Right atrium auricular region (tissue), 2 donors: ENCODE data around the gene JMJD1C. TPM values are rescaled to one million over a fixed set of nuclear protein-coding genes. Genes with fewer than 3 reads are reported as not detected.

Experiments
- DNase-seq: peaks from one replicate; pipeline ENCODE4 v3.0.0-alpha.2; 2019; ENCODE audit warnings: low spot score
- H3K27ac ChIP-seq, 2 donors: fragments of 200-600 bp; sonication (generic); 1 replicate in 1 of 2; 2 replicates in 1 of 2; pipeline ENCODE4 v1.5.1; 2016 to 2019
- H3K27me3 ChIP-seq, 2 donors: fragments of 200-600 bp; sonication (generic); one replicate each; pipeline versions ENCODE4 v1.5.1 to v1.6.0; 2017 to 2019
- H3K36me3 ChIP-seq: fragments of 200-600 bp; sonication (generic); one replicate; pipeline ENCODE4 v1.5.1; 2016
- H3K4me1 ChIP-seq, 2 donors: fragments of 200-600 bp; sonication (generic); one replicate each; pipeline versions ENCODE4 v1.5.1 to v1.6.0; 2017 to 2019
- H3K4me3 ChIP-seq, 2 donors: fragments of 200-600 bp; sonication (generic); 1 replicate in 1 of 2; 2 replicates in 1 of 2; pipeline ENCODE4 v1.5.1; 2017 to 2019; ENCODE audit warnings: mild to moderate bottlenecking in 1 of 2, moderate library complexity in 1 of 2
- H3K9me3 ChIP-seq, 2 donors: fragments of 200-600 bp; sonication (generic); one replicate each; pipeline ENCODE4 v1.5.1; 2019
- CTCF ChIP-seq, 2 donors: fragments of 200-600 bp; sonication (generic); IDR thresholded peaks; one replicate each; pipeline ENCODE4 v1.5.1; 2019; ENCODE audit warnings: antibody characterized with exemption in 2 of 2
- total RNA-seq, 2 donors: library from RNA; depleted of rRNA; stranded (reverse); fragments of >200 nt; gene quantifications; one replicate each; pipeline ENCODE4 v1.1.0, GENCODE V29; 2016

JMJD1C gene
- total RNA-seq, 2 donors from 2014 or later: 45.5 to 57.6 TPM

DNA sequence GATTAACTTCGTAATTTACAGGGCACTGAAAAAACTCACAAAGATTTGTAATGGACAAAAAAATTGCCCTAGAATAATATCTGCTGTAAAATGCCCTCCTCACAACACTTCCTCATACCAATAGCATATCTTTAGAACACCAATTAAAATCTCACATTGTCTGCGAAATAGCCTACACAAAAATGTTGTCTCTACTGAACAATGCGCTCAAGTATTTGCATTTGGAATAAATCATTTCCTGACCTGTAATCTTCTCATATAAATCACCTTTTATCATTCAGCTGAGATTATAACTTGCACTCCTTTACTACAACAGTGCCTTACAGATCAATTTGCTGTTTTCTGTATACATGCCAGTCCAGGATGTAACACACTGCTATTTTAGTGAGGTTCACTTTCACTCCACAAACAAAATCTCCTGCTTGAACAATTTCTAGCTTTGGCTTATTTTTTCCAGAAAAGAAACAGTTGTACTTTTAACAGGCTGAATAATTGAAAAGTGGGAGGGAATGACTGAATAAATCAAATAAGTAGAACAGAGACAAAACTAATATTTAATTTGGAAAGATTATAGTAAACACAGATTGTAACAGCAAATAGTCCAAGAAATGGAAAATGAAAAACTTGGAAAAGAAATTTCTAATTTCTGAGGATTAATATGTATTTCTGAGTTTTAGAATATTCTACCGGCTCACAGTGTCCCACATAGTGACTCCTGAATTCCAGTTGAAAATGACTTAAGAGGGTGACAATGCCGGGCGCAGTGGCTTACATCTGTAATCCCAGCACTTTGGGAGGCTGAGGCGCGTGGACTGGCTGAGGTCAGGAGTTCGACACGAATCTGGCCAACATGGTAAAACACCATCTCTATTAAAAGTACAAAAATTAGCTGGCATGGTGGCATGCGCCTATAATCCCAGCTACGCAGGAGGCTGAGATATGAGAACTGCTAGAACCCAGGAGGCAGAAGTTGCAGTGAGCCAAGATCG lies 30.6 kb downstream of the JMJD1C start:
- Histone ChIP-seq H3K4me1 (peaks cover 0 to 75% of the 10 kb centered on the region in 2 donors), H3K36me3 (no peaks in the 10 kb centered on the region), H3K27ac (peak overlapping the region; percentile 41 to 50), H3K27me3 (no peaks in the 10 kb centered on the region), H3K9me3 (no peaks in the 10 kb centered on the region), H3K4me3 (no peak overlapping the region)
- DNase-seq: no peak
- no peak for TF ChIP-seq CTCF (IDR thresholded peaks at IDR 0.05)

DNA sequence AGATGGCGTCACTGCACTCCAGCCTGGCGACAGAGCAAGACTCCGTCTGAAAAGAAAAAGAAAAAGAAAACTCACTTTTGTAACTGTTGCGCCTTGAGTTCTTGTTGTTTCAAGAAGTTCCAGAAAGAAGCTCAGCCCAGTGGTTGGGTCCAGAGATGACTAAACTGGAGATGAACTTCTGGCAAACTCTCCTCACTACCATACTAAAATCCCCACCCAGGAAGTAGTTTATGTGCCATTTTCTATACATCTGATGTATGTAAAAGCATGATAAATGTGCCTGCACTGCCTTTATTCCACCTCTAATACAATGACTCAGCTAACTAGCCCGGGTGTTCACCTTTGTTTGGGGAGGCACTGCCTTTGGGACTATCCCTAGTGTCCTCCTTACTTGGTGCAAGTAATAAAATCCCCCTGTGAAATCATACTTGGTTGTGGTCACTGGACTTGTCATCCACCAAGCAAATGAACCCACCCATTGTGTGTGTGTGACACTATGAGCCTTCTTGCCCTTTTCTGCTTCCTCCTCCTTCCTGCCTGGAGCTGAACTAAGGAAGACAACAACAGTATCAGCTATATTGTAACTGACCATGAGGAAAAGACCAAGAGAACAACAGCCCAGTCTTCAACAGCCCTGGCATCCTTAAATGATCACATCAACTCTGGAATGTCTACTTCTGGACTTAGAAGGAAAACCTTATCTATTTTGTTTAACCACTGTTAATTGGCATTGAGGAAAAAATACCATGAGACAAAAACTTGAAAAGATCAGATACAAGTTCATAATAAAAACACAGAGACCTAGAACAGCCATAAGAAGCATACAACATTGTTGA lies 33.6 kb downstream of the JMJD1C start:
- Histone ChIP-seq H3K9me3 (no peaks in the 10 kb centered on the region), H3K4me3 (no peak overlapping the region), H3K27me3 (no peaks in the 10 kb centered on the region), H3K36me3 (no peaks in the 10 kb centered on the region), H3K27ac (peak overlapping the region in 1 of 2 donors; percentile 25), H3K4me1 (peaks cover 0 to 75% of the 10 kb centered on the region in 2 donors)
- TF ChIP-seq CTCF (IDR thresholded peaks at IDR 0.05): no peak
- DNase-seq: no peak

DNA sequence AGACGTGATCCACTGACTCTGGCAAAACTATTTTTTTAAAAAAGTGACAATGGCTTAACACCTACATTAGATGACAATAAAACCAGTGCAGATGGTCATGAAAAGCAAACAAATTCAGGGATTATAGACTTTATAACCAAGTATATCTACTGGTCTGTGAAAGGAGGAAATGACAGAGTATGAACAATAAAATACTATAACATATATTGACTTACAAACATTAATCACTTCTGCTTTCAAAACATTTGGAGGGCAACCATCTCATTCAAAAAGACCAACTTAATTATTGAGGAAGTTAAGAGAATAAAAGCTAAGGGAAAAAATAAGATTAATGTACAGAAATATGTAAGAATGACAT lies 34.8 kb downstream of the JMJD1C start:
- DNase-seq: no peak
- Histone ChIP-seq H3K4me3 (no peak overlapping the region), H3K9me3 (no peaks in the 10 kb centered on the region), H3K27me3 (no peaks in the 10 kb centered on the region), H3K4me1 (peaks cover 0 to 64% of the 10 kb centered on the region in 2 donors), H3K36me3 (no peaks in the 10 kb centered on the region), H3K27ac (peak overlapping the region; percentile 17 to 74)
- no peak for TF ChIP-seq CTCF (IDR thresholded peaks at IDR 0.05)

- Histone ChIP-seq H3K36me3 (no peaks in the 10 kb centered on the region), H3K4me3 (no peak overlapping the region), H3K4me1 (peaks cover 0 to 58% of the 10 kb centered on the region in 2 donors), H3K27ac (peak overlapping the region; percentile 17 to 74), H3K9me3 (no peaks in the 10 kb centered on the region), H3K27me3 (no peaks in the 10 kb centered on the region)
- no peak for TF ChIP-seq CTCF (IDR thresholded peaks at IDR 0.05)
- no peak for DNase-seq
Measured at GRCh38 chr10:63430091-63430998, 35.4 kb downstream of the JMJD1C start.

GRCh38 chr10:63429281-63429680 lies 36.5 kb downstream of the JMJD1C start:
- H3K4me3 ChIP-seq: no peak overlapping the region
- H3K27ac ChIP-seq: peak overlapping the region in 1 of 2 donors; percentile 74
- H3K9me3 ChIP-seq: no peaks in the 10 kb centered on the region
- peaks cover 0 to 48% of the 10 kb centered on the region in 2 donors for H3K4me1 ChIP-seq
- no peaks in the 10 kb centered on the region for H3K36me3 ChIP-seq
- DNase-seq: no peak
- H3K27me3 ChIP-seq: no peaks in the 10 kb centered on the region
- TF ChIP-seq CTCF (IDR thresholded peaks at IDR 0.05): no peak
